HepG2 (cell line): Measurements from ENCODE around the gene CCDC88A. TPM values are rescaled to one million over a fixed set of nuclear protein-coding genes. Genes with fewer than 3 reads are reported as not detected.

Experiments used
- CSRNP2 ChIP-seq: sonication (generic); formaldehyde crosslinking; conservative IDR thresholded peaks from 2 replicates; pipeline ENCODE4 v1.8.0; 2022; ENCODE audit warnings: low read depth, missing genetic modification reagents
- GFI1 ChIP-seq: sonication (generic); formaldehyde crosslinking; IDR thresholded peaks from 2 replicates; pipeline ENCODE4 v1.5.0; 2020; ENCODE audit warnings: missing genetic modification reagents, mild to moderate bottlenecking, borderline replicate concordance
- HNF1A ChIP-seq, 2 experiments: sonication (generic) in 1 of 2; formaldehyde crosslinking in 1 of 2; IDR thresholded peaks; 2 replicates each; pipeline versions ENCODE4 v1.4.0 to v1.6.1; 2016 to 2020; ENCODE audit warnings: borderline replicate concordance in 1 of 2, low read depth in 1 of 2, mild to moderate bottlenecking in 1 of 2, missing genetic modification reagents in 1 of 2
- IRF1 ChIP-seq: sonication (generic); formaldehyde crosslinking; IDR thresholded peaks from 2 replicates; pipeline ENCODE4 v1.4.0; 2020; ENCODE audit warnings: low read depth, mild to moderate bottlenecking, missing genetic modification reagents
- NCOA2 ChIP-seq: sonication (generic); formaldehyde crosslinking; IDR thresholded peaks from 2 replicates; pipeline ENCODE4 v1.8.0; 2022; ENCODE audit warnings: inconsistent platforms
- NFRKB ChIP-seq: fragments of 450-650 bp; IDR thresholded peaks from 2 replicates; pipeline ENCODE4 v1.6.1; 2017
- SRSF1 ChIP-seq: fragments of 200-400 bp; formaldehyde crosslinking; optimal IDR thresholded peaks from 2 replicates; pipeline ENCODE3; 2017; ENCODE audit warnings: mild to moderate bottlenecking, low read depth, low read length, moderate library complexity
- ZBTB38 ChIP-seq: sonication (generic); formaldehyde crosslinking; IDR thresholded peaks from 2 replicates; pipeline ENCODE4 v1.5.1; 2020; ENCODE audit warnings: mild to moderate bottlenecking, missing genetic modification reagents
- ZMYM3 ChIP-seq: sonication (generic); formaldehyde crosslinking; IDR thresholded peaks from 2 replicates; pipeline ENCODE4 v1.5.1; 2020; ENCODE audit warnings: mild to moderate bottlenecking, missing genetic modification reagents
- ZNF235 ChIP-seq: sonication (generic); formaldehyde crosslinking; IDR thresholded peaks from 2 replicates; pipeline ENCODE4 v1.8.1; 2023; ENCODE audit warnings: mild to moderate bottlenecking, missing genetic modification reagents, borderline replicate concordance
- ZNF256 ChIP-seq: sonication (generic); formaldehyde crosslinking; conservative IDR thresholded peaks from 2 replicates; pipeline ENCODE4 v1.4.0; 2020; ENCODE audit warnings: missing genetic modification reagents
- ZNF496 ChIP-seq: sonication (generic); formaldehyde crosslinking; IDR thresholded peaks from 2 replicates; pipeline ENCODE4 v1.8.1; 2023; ENCODE audit warnings: mild to moderate bottlenecking, moderate library complexity, missing genetic modification reagents; ENCODE audit not compliant: insufficient replicate concordance
- ZNF580 ChIP-seq: IDR thresholded peaks from 2 replicates; pipeline ENCODE4 v1.6.1; 2016; ENCODE audit warnings: low read depth, borderline replicate concordance
- polyA plus RNA-seq, 8 experiments: library from polyadenylated mRNA; depleted of rRNA in 3 of 8; stranded (reverse) in 7 of 8; unstranded in 1 of 8; fragments of >200 nt; fragmentation: Illumina TruSeq in 4 of 8; extraction: Trizol in 4 of 8; gene quantifications; 2 replicates each; pipeline versions ENCODE4 v1.2.1 to v1.2.3, GENCODE V29; 2011 to 2016; ENCODE audit warnings: low read depth in 4 of 8, missing spikeins in 1 of 8, mixed read lengths in 1 of 8; ENCODE audit not compliant: insufficient read depth in 1 of 8
- total RNA-seq, 5 experiments: library from RNA; depleted of rRNA; stranded (reverse); fragments of >200 nt; fragmentation: Illumina TruSeq; extraction: Trizol; gene quantifications; 2 replicates each; pipeline ENCODE4 v1.2.3, GENCODE V29; 2016; ENCODE audit warnings: low read depth in 1 of 5
- TF ChIP-seq, protein P1 (sequence below): sonication (generic); formaldehyde crosslinking; IDR thresholded peaks from 2 replicates; pipeline ENCODE4 v1.4.0; 2020; ENCODE audit warnings: missing genetic modification reagents
- TF ChIP-seq, protein P2 (sequence below): sonication (generic); formaldehyde crosslinking; IDR thresholded peaks from 2 replicates; pipeline ENCODE4 v1.5.0; 2020; ENCODE audit warnings: mild to moderate bottlenecking, missing genetic modification reagents
- TF ChIP-seq, protein P3 (sequence below): IDR thresholded peaks from 2 replicates; pipeline ENCODE4 v1.6.1; 2016; ENCODE audit warnings: control low read depth

CCDC88A gene
- total and polyA plus RNA-seq, 2 of the 13 experiments (the other 11 are each of a cell fraction or from before 2014, with no cell fraction given): 43.2 to 84.1 TPM

- TF ChIP-seq ZBTB38 (CRISPR knock-in tag): peak; percentile 98
- TF ChIP-seq SRSF1: peak; percentile 94
- TF ChIP-seq ZNF496 (CRISPR knock-in tag): no peak
- TF ChIP-seq, protein P1, sequence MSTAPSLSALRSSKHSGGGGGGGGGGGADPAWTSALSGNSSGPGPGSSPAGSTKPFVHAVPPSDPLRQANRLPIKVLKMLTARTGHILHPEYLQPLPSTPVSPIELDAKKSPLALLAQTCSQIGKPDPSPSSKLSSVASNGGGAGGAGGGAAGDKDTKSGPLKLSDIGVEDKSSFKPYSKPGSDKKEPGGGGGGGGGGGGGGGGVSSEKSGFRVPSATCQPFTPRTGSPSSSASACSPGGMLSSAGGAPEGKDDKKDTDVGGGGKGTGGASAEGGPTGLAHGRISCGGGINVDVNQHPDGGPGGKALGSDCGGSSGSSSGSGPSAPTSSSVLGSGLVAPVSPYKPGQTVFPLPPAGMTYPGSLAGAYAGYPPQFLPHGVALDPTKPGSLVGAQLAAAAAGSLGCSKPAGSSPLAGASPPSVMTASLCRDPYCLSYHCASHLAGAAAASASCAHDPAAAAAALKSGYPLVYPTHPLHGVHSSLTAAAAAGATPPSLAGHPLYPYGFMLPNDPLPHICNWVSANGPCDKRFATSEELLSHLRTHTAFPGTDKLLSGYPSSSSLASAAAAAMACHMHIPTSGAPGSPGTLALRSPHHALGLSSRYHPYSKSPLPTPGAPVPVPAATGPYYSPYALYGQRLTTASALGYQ (CRISPR knock-in tag): peak; percentile 77
- TF ChIP-seq ZNF235: peak; percentile 43
- TF ChIP-seq NFRKB: no peak; the same call in 1 of the 2 replicates
- TF ChIP-seq GFI1 (CRISPR knock-in tag): peak; percentile 97
- no peak; the same call in 1 of the 2 replicates for TF ChIP-seq HNF1A (IDR thresholded peaks at IDR 0.05; ENCODE audit: low read depth)
- TF ChIP-seq HNF1A (CRISPR knock-in tag; IDR thresholded peaks at IDR 0.05; ENCODE audit: borderline replicate concordance): peak; percentile 91
- TF ChIP-seq ZNF256 (CRISPR knock-in tag): peak; percentile 83
- TF ChIP-seq, protein P2, sequence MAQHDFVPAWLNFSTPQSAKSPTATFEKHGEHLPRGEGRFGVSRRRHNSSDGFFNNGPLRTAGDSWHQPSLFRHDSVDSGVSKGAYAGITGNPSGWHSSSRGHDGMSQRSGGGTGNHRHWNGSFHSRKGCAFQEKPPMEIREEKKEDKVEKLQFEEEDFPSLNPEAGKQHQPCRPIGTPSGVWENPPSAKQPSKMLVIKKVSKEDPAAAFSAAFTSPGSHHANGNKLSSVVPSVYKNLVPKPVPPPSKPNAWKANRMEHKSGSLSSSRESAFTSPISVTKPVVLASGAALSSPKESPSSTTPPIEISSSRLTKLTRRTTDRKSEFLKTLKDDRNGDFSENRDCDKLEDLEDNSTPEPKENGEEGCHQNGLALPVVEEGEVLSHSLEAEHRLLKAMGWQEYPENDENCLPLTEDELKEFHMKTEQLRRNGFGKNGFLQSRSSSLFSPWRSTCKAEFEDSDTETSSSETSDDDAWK (CRISPR knock-in tag): no peak
- TF ChIP-seq NCOA2 (CRISPR knock-in tag): peak; percentile 68
- peak; percentile 87 for TF ChIP-seq ZMYM3 (CRISPR knock-in tag)
- no peak for TF ChIP-seq IRF1 (CRISPR knock-in tag)
- peak; percentile 99 for TF ChIP-seq ZNF580 (CRISPR knock-in tag)
- TF ChIP-seq CSRNP2 (CRISPR knock-in tag): no peak
- TF ChIP-seq, protein P3, sequence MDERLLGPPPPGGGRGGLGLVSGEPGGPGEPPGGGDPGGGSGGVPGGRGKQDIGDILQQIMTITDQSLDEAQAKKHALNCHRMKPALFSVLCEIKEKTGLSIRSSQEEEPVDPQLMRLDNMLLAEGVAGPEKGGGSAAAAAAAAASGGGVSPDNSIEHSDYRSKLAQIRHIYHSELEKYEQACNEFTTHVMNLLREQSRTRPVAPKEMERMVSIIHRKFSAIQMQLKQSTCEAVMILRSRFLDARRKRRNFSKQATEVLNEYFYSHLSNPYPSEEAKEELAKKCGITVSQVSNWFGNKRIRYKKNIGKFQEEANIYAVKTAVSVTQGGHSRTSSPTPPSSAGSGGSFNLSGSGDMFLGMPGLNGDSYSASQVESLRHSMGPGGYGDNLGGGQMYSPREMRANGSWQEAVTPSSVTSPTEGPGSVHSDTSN (CRISPR knock-in tag): peak; percentile 30; the same call in 1 of the 2 replicates
Observed at GRCh38 chr2:55419679-55420438, at the start of gene CCDC88A (continued).
